Measurements from ENCODE around the gene MRPL34.

MRPL34 gene

GRCh38 chr19:17340871-17341357 lies 35.2 kb downstream of the MRPL34 start:
- no peaks in the 10 kb centered on the region for H4K20me1 ChIP-seq (ENCODE audit: insufficient read depth, low read length)
- H3K4me3 ChIP-seq (ENCODE audit: low read length) = no peak overlapping the region
- DNase-seq = no peak
- H3K9me3 ChIP-seq (replicated peaks; ENCODE audit: insufficient read depth, low read length) = no peaks in the 10 kb centered on the region
- no peak overlapping the region for H2AFZ ChIP-seq (ENCODE audit: low read length)
- H3K36me3 ChIP-seq (replicated peaks; ENCODE audit: insufficient read depth, low read length) = no peaks in the 10 kb centered on the region
- H3K9ac ChIP-seq (ENCODE audit: low read length) = no peak overlapping the region
- H3K4me2 ChIP-seq (ENCODE audit: low read depth, low read length) = no peak overlapping the region
- H3K4me1 ChIP-seq (ENCODE audit: low read length) = peaks cover 6% of the 10 kb centered on the region
- peaks cover 12% of the 10 kb centered on the region for H3K79me2 ChIP-seq (ENCODE audit: low read length)
- H3K27me3 ChIP-seq (replicated peaks; ENCODE audit: insufficient read depth, low read length) = no peaks in the 10 kb centered on the region
- peaks cover 11% of the 10 kb centered on the region for H3F3A ChIP-seq (ENCODE audit: insufficient read depth, low read length)
- no peaks in the 10 kb centered on the region for H3K9me2 ChIP-seq (replicated peaks; ENCODE audit: insufficient read depth, low read length)
- no peak overlapping the region for H3K27ac ChIP-seq (ENCODE audit: low read length)
- TF ChIP-seq, protein P1, sequence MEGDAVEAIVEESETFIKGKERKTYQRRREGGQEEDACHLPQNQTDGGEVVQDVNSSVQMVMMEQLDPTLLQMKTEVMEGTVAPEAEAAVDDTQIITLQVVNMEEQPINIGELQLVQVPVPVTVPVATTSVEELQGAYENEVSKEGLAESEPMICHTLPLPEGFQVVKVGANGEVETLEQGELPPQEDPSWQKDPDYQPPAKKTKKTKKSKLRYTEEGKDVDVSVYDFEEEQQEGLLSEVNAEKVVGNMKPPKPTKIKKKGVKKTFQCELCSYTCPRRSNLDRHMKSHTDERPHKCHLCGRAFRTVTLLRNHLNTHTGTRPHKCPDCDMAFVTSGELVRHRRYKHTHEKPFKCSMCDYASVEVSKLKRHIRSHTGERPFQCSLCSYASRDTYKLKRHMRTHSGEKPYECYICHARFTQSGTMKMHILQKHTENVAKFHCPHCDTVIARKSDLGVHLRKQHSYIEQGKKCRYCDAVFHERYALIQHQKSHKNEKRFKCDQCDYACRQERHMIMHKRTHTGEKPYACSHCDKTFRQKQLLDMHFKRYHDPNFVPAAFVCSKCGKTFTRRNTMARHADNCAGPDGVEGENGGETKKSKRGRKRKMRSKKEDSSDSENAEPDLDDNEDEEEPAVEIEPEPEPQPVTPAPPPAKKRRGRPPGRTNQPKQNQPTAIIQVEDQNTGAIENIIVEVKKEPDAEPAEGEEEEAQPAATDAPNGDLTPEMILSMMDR (IDR thresholded peaks at IDR 0.05; ENCODE audit: low read length) = no peak
- TF ChIP-seq EZH2 (optimal IDR thresholded peaks at IDR 0.05; ENCODE audit: low read depth, low read length) (no peak), EZH2phosphoT487 (IDR thresholded peaks at IDR 0.05; ENCODE audit: low read length) (no peak)

GRCh38 chr19:17341386-17341785 lies 35.7 kb downstream of the MRPL34 start:
- Histone ChIP-seq H3K9me2 (replicated peaks; ENCODE audit: insufficient read depth, low read length) (no peaks in the 10 kb centered on the region), H3K4me3 (ENCODE audit: low read length) (no peak overlapping the region), H3K4me1 (ENCODE audit: low read length) (peaks cover 6% of the 10 kb centered on the region), H3K27me3 (replicated peaks; ENCODE audit: insufficient read depth, low read length) (no peaks in the 10 kb centered on the region), H3K9me3 (replicated peaks; ENCODE audit: insufficient read depth, low read length) (no peaks in the 10 kb centered on the region), H3K4me2 (ENCODE audit: low read depth, low read length) (no peak overlapping the region), H2AFZ (ENCODE audit: low read length) (no peak overlapping the region), H3K27ac (ENCODE audit: low read length) (no peak overlapping the region), H4K20me1 (ENCODE audit: insufficient read depth, low read length) (no peaks in the 10 kb centered on the region), H3K36me3 (replicated peaks; ENCODE audit: insufficient read depth, low read length) (no peaks in the 10 kb centered on the region), H3K9ac (ENCODE audit: low read length) (no peak overlapping the region), H3F3A (ENCODE audit: insufficient read depth, low read length) (peaks cover 8% of the 10 kb centered on the region), H3K79me2 (ENCODE audit: low read length) (peaks cover 12% of the 10 kb centered on the region)
- no peak for DNase-seq
- TF ChIP-seq EZH2phosphoT487 (IDR thresholded peaks at IDR 0.05; ENCODE audit: low read length) (no peak), EZH2 (optimal IDR thresholded peaks at IDR 0.05; ENCODE audit: low read depth, low read length) (no peak)
- TF ChIP-seq, protein P1 (IDR thresholded peaks at IDR 0.05; ENCODE audit: low read length) = no peak

- H3K36me3 ChIP-seq (replicated peaks; ENCODE audit: insufficient read depth, low read length) = no peaks in the 10 kb centered on the region
- H3K79me2 ChIP-seq (ENCODE audit: low read length) = peaks cover 12% of the 10 kb centered on the region
- no peaks in the 10 kb centered on the region for H3K27me3 ChIP-seq (replicated peaks; ENCODE audit: insufficient read depth, low read length)
- H2AFZ ChIP-seq (ENCODE audit: low read length) = no peak overlapping the region
- H3K9me3 ChIP-seq (replicated peaks; ENCODE audit: insufficient read depth, low read length) = no peaks in the 10 kb centered on the region
- H3K4me3 ChIP-seq (ENCODE audit: low read length) = no peak overlapping the region
- no peak overlapping the region for H3K9ac ChIP-seq (ENCODE audit: low read length)
- DNase-seq = no peak
- no peak overlapping the region for H3K4me2 ChIP-seq (ENCODE audit: low read depth, low read length)
- H3K9me2 ChIP-seq (replicated peaks; ENCODE audit: insufficient read depth, low read length) = no peaks in the 10 kb centered on the region
- H4K20me1 ChIP-seq (ENCODE audit: insufficient read depth, low read length) = no peaks in the 10 kb centered on the region
- peaks cover 6% of the 10 kb centered on the region for H3K4me1 ChIP-seq (ENCODE audit: low read length)
- peaks cover 3% of the 10 kb centered on the region for H3F3A ChIP-seq (ENCODE audit: insufficient read depth, low read length)
- no peak overlapping the region for H3K27ac ChIP-seq (ENCODE audit: low read length)
- TF ChIP-seq, protein P1 (IDR thresholded peaks at IDR 0.05; ENCODE audit: low read length) = no peak
- TF ChIP-seq EZH2 (optimal IDR thresholded peaks at IDR 0.05; ENCODE audit: low read depth, low read length) (no peak), EZH2phosphoT487 (IDR thresholded peaks at IDR 0.05; ENCODE audit: low read length) (no peak)
Measured at GRCh38 chr19:17341845-17342244, 36.2 kb downstream of the MRPL34 start.

All from MM.1S (cell line).